Left hindlimb (tissue), 1 donor: Measurements from ENCODE around the gene AKR1A1.
"Not testable (repeated sequence)": the region's sequence is repeated elsewhere in the genome, so short reads cannot be mapped to it uniquely, and the experiment has no call there.

Experiments used
- DNase-seq: peaks from one replicate; pipeline ENCODE4 v3.0.0-alpha.2; 2018

Gene AKR1A1

GRCh38 chr1:45570631-45571030, 20.0 kb downstream of the AKR1A1 start:
- no peak for DNase-seq

- DNase-seq = no peak
These were observed 22.7 kb downstream of the AKR1A1 start for GRCh38 chr1:45573231-45573804.

DNA sequence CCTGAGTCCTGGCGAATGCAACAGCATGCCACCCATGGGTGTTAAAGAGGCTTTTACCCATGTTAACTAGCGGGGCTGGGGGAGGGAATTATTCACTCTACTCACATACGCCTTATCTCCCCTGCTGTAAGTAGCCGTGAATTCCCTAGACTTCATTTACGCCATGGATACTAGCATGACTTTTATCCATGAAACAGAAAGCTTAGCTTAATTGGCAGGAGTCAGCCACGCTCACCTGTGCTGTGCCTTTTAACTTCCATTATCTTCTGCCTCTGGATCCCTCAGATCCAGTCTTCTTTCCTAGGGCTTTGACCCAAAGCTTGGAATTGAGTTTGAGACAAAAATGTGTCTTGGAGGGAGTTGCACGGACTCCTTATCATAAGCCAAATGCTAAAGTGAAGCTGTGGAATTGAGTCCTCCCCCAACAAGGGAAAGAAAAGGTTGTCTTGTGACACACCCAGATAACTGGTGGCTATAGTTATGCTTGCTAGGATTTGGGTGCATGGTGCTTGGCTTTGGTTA, 23.5 kb downstream of the AKR1A1 start:
- no peak for DNase-seq

DNA sequence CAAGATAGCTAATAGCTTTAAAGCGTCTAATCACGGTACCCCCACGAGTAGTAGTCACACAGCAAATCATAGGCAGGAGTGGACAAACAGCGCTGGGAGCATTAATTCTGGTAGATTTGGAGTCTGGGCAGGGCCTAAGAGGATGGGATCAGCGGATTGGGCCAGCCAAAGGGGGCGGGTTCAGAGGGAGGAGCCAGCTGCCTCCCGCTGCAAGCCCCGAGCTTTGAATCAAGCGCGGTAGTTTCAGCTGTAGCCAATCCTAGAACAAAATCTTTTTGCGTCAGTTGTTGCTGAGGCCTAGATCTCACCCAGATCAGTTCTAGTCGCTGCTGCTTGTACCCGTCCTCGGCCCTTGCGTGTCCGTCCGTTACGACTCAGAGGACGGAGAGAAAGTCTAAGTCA, 32.6 kb downstream of the AKR1A1 start:
- peak; percentile 96 for DNase-seq

GRCh38 chr1:45583666-45584350, 33.2 kb downstream of the AKR1A1 start, which contains the start of gene NASP:
Gene NASP (plus strand): TSS chr1:45584041. CDS start chr1:45584147, 106 bp downstream.
- peak; percentile 94 for DNase-seq

DNA sequence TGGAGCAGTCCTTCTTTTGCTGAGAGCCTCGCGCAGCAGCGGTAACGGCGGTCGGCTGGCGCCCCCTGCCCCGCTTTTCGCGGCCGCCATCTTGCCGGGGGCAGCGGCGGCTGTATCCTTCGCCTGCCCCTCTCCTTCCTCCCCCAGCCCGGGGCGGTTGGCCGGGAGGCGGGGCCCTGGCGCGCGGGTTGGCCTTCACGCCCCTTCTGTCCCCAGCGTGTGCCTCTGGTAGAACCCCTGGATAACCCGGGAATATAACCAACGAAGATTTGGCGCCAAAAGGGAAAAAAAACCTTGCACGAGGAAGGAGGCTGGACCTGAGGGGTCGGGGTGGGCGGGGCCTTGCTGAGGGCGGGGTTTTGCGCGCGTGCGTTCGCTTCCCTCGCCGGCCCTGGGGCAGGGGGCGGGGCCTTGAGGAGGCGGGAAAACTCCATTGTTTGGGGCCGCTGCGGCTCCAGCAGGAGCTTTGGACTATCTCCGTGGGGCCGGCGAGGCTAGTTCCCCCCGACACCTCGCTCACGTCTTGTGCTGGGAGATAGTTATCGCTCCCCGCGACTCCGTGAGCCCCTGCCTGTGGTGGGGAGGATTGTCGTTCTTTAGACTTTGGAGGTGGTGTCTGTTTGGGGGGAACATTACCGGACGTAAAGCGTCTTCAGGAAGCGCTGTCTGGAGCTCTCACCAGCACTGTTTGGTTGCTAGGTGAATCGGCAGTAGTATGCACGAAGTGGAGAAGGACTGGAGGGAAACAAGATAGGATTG, 33.9 kb downstream of the AKR1A1 start:
- peak; percentile 95 for DNase-seq

- no peak for DNase-seq
These were observed 34.4 kb downstream of the AKR1A1 start for GRCh38 chr1:45585110-45585426.

DNA sequence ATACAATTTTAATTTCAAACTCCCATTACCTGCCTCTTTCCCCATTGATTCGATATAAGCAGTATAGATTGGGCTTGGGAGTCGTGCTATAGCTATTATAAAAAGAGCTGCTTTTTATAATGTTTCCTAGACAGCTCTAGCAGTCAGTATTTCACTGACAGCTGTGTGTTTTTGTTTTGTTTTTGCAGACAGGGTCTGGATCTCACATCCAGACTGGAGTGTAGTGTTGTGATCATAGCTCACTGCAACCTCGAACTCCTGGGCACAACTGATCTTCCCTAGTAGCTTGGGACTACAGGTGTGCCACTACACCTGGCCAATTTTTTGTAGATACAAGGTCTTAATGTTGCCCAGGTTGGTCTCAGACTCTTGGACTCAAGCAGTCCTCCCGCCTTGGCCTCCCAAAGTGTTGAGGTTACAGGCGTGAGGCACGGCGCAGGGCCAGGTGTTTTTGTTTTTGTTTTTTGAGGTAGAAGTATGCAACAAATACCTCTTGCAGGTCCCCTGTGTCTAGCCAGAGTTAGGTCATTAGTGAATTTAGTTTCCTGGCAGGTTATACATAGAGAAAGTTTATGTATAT, 35.0 kb downstream of the AKR1A1 start:
- DNase-seq = no peak

DNA sequence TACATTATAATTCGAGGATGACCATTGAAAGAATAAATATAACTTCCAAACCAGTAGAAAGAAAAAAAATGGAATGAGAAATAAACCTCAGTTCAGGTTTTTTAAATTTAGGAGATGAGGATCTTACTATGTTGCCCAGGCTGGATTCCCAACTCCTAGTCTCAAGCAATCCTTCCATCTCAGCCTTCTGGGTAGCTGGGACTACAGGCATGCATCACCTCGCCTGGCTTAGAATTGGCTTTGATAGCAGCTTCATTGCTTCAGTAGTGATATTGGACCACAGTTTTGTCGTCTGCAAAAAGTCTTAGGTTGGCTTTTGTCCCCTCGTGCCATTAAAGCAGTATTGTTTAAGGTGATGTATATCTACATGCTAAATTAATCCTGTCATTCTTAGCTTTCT, 36.1 kb downstream of the AKR1A1 start:
- DNase-seq = no peak

- DNase-seq = no peak
These were observed 39.2 kb downstream of the AKR1A1 start for GRCh38 chr1:45589861-45590260.

- DNase-seq = no peak
These were observed 43.8 kb downstream of the AKR1A1 start for GRCh38 chr1:45594412-45594811.

DNA sequence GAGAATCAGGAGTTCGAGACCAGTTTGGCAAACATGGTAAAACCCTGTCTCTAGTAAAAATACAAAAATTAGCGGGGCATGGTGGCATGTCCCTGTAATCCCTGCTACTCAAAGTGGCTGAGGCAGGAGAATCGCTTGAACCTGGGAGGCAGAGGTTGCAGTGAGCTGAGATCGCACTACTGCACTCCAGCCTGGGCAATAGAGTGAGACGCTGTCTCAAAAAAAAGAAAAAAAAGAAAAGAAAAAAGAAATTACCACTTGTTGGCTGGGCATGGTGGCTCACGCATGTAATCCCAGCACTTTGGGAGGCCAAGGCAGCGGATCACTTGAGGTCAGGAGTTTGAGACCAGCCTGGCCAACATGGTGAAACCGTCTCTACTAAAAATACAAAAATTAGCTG, 46.1 kb downstream of the AKR1A1 start:
- DNase-seq = not testable (repeated sequence)

- no peak for DNase-seq
These were observed 53.6 kb downstream of the AKR1A1 start for GRCh38 chr1:45604239-45604638.

- DNase-seq = no peak
These were observed 56.9 kb downstream of the AKR1A1 start for GRCh38 chr1:45607404-45608074.

GRCh38 chr1:45608175-45609156, 57.8 kb downstream of the AKR1A1 start:
- DNase-seq = no peak

- no peak for DNase-seq
These were observed 60.1 kb downstream of the AKR1A1 start for GRCh38 chr1:45610589-45611226.

- DNase-seq = no peak
These were observed 62.4 kb downstream of the AKR1A1 start for GRCh38 chr1:45612941-45613579.

- DNase-seq = no peak
These were observed 65.3 kb downstream of the AKR1A1 start for GRCh38 chr1:45615885-45616284.

GRCh38 chr1:45617618-45618017, 67.0 kb downstream of the AKR1A1 start:
- no peak for DNase-seq

- DNase-seq = no peak
These were observed 68.7 kb downstream of the AKR1A1 start for GRCh38 chr1:45619149-45619921.
